NCI-H2171 (cell line): ENCODE measurements around the gene HUS1.
"Not testable (repeated sequence)": the region's sequence is repeated elsewhere in the genome, so short reads cannot be mapped to it uniquely, and the experiment has no call there.

Experiments
- DNase-seq: peaks from one replicate; lab custom pipeline; 2025; lab: John Stamatoyannopoulos, UW

Gene HUS1

DNA sequence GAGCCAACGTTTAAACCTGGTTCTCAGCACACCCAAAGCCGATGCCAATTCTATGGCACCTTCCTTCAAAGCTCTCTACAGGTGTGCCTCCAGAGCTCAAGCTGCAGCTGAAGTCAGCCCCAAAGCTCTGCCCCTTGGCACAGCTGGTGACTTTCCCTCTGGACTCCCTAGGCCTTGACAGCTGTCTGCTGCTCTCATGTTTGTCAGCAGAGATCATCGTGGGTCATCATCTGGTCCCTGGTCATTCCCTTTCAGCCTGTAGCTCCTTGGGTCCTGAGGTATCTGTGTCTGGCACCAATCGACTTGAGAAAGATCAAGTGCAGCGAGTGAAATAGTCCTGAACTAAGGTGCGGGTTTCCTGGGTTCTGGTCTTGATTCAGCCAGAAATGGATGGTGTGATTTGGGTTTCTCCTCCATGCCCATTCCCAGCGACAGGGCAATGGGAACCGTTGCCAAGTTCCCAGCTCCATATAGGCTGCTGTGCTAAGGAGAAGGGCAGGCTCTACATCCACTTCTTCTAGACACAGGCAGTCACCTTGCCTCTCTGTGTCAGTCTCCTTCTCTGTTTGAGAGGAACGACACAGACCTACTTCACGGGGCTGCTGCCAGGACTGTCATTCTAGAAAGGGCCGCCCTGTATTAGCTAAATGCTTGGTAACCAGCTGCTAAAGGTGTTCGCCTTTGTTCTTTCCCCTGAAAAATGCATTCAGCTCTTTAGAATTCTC lies 34.7 kb downstream of the HUS1 start:
- no peak for DNase-seq

DNA sequence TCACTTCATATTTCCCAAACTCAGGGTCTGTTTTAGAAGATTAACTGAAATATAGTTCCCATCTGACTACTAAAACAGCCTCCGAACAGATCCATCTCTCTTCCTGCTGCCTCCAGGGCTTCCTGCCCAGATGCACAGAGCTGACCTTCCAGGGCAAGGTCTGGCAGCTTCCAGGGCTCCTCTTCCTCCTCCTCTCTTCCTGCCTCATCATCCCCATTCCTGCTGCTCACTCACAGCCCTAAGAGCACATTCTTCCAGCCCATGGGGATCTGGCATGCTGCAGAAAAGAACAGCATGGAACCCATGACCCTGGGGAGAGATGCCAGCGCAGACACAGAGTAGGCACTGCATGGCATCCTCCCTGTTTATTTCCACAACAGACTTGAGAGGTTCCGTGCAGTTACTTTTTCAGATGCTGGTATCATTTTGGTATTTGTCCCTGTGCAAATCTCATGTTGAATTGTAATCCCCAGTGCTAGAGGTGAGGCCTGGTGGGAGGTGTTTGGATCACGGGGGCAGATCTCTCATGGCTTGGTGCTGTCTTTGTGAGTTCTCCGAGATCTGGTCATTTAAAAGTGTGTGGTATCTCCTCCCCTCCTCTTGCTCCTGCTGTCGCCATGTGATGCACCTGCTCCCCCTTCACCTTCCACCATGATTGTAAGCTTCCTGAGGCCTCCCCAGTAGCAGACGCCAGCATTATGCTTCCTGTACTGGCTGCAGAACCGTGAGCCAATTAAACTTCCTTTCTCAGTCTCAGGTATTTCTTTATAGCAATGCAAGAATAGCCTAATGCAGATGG lies 35.5 kb downstream of the HUS1 start:
- DNase-seq = no peak

DNA sequence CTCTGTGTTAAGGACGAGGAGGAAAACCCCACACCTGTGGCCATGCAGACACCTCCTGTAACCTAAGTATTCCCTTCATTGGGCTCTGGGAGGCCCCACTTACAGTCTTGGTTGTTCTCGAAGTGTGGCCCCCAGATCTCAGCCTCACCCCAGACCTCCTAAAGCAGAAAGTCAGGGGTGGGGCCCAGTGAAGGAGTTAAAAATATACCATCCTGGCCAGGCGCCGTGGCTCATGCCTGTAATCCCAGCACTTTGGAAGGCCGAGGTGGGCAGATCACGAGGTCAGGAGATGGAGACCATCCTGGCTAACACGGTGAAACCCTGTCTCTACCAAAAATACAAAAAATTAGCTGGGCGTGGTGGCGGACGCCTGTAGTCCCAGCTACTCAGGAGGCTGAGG lies 36.8 kb downstream of the HUS1 start:
- DNase-seq = not testable (repeated sequence)

DNA sequence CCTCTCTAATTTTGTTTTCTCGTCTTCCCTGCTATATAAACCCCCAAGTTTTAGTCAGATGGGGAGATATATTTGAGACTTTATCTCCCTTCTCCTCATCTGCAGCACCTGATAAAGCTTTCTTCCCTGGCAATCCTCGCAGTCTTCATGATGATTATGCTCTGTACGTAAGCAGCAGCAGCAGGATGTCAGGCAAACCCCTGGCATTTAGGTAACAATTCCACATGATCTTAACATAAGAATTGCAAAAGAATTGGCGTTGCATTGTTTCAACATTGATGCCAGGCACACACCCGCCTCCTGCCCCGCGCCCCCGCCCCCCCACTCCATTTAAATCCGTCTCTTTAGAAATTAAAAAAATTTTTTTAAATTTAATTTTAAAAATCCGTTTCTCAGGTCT lies 37.3 kb downstream of the HUS1 start:
- no peak for DNase-seq

DNA sequence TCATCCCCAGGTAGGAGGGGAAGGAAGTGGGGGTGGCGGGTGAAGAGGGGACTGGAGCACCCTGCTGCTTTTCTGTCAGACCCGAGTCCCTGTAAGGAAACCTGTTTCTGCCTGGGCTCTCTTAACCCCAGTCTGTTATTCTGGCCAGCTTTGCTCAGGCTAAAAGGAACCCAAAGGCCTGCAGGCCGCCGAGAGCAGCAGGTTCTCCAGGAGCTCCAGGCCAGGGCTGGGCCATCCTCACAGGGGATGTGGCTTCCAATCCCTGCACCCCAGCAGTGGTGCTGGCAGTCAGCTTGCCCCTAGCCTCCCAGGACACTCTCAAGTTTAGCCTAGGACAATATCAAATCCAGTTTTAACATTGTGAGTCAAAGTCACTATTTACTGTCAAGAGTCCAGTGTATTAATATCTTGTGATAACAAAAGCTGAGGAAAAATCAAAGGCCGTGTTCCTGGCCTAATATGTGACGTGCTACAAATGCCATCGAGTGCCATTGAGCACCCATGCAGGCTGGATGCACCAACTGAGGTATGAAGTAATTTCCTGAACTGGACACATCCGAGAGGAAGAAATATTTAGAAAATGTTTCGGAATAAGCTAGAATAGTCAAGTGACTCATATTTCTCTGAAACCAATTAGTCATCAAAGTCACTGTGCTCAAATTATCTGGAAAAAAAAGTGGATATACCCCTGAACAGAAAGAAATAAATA lies 38.1 kb downstream of the HUS1 start:
- DNase-seq = no peak

DNA sequence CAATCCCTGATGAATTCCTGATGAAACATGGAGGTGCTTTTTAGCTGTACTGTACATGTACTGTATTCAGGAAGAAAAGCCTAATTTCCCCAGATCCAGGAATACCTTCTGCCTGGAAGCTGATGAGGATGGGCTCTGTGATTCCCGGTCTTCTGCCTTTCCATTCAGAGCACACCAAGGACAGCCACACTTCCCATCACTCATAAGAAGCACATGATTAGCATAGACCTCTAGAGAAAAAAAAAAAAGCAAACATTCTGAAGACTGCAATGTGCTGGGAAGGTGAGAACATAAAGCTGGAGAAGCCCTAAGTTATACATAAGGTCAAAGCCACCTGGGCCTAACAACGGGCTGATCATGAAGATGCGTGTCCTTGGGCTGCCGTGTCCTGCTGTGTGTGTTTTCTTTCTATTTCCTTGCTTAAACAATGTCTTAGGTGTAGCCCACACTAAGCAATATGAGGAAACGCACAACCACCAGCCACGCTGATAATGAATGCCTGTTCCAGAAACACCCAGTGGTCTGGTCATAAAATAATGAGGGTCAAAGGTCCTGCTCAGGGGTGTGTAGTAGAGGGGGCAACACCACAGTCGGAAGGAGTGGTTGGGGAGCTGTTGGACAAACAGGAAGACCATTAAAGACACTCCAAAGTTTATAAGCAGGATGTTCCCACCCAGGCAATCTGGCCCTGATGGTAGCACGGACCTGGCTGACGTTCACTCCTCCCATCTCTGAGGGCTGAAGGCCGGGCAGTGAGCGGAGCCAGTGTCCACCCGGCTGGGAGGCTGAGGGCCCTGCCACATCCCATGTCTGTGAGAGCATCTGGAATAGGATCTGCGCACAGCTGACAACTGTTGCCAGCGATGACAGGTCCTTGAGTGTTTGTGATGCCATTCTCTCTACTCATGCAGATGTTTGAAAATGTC lies 39.1 kb downstream of the HUS1 start:
- no peak for DNase-seq

DNA sequence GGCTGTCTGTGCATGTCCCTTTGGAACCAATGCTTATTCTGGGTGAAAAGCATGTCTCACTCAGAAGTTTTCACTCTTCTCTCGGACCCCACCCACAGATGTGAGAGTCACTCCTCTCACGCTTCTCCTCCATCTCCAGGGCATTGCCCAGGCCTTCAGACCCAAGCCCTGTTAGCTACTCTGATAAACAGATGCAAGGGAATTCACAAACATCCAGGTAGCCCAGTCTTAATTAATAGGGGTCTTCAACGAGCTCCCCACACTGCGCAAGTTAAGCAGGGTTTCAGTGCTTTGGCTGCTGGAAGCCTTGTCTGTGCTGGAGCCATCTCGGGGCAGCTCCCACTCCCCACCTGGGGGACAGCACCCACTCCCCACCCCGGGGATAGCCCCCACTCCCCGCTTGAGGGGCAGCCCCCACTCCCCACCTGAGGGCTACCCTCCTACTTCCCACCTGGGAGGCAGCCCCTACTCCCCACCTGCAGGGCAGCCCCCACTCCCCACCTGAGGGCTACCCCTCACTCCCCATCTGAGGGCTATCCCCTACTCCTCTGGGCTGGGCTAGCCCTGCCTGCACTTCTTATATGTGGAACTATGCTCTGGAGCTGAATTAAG lies 39.9 kb downstream of the HUS1 start:
- DNase-seq = no peak

DNA sequence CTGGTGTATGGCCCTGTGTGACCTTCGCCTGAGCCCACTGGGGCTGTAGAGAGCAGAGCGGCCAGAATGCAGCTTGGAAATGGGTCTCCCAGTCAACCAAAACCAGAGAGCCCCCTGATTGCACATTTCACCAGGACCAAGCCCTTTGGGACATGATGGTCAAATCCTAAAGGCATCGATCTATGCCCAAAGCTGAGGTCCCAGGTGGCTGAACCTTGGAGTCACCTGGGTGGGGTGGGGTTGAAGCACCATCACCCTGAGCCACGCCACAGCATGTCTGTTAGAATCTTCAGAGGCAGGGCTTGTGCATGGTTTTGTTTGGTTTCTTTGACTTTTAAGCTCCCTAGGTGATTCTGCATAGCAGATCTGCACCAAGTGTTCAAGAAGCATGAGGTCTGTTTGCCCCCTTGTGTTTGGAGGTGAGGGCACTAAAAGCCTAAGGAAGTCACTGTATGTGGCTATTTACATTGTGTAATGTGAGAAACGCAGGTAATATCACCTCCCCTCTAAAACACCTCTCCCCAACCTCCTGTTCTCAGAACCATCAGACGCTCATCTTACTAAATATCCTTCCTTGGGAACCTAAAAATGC lies 40.7 kb downstream of the HUS1 start:
- no peak for DNase-seq

DNA sequence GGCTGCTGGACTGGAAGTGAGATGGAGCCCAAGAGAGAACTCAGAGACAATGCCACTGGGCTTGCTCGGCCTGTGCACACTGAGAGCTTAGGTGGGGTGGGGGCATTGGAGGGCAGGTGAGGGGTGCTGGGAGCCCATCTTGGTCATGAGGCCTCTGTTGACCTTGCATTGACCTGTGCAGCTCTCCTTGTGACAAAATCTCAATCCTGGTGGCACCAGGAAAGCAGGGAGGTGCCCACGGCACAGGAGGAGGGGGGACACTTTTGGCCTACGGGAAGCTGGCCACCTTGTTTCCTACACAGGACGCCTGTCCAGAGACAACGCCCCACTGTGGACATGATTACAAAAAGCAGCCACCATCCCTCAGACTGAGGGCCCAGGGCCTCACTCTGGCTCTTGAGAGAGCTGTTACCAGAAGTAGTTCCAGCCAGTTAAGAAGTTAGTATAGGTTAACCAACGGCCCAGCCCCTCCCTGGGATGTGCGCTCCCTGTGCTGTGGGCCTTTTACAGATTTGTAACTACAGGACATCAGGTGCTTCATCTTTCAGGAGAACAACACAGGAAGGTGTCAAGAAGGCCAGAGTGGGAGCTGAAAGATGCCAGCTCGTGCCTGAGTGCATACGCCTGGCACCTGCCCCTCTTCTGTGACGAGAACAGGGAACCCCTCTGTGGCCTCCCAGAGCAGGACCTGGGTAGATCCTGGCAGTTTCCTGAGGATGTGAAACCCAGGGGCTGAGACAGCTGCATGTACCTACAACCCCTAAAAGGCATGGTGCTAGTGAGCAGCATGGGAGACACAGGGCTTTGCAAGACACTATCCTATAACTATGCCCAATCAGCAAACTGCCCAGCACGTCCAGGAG lies 41.5 kb downstream of the HUS1 start:
- DNase-seq = no peak

DNA sequence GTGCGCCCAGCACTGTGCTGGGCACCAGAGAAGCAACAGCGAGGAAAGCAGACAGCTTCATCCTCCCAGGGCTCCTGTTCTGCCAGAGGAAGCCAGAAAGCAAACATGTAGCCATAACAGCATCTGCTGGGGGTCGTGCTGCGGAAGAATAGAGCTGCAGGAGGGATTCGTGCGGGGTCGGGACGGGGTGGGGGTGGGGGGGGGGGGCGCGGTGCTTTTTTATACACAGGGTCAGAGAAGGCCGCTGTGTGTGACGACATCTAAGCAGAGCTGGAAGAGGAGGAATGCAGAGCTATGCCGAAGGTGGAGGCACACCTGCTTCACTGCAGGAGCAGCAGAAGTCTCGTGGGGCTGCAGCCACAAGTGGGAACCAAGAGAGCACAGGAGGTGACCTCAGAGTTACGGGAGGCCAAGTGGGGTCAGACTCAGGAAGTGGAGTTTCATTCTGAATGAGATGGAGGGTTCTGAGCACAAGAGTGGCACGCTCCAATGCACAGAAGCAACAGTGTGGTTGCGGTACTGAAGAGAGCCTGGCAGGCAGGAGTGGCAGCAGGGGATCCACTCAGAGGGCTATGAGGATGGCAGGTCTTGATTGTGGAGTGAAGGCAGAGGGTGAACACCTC lies 42.2 kb downstream of the HUS1 start:
- DNase-seq = no peak

DNA sequence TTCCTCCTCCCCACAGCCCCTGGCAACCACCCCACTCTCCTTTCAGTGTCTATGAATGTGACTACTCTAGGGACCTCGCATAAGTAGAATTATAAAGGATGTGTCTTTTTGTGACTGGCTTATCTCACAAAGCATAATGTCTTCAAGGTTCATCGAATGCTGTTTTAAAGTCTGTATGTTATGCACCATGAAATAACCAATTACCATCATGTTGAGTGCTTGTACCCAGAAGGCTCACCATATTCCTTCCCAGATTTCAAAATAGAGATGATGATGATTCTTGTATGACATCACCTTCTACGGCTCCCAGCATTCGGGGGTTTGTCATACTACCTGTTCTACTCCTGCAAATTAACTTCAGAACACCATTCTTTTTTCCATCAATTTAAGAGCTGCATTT lies 43.1 kb downstream of the HUS1 start:
- DNase-seq = no peak

DNA sequence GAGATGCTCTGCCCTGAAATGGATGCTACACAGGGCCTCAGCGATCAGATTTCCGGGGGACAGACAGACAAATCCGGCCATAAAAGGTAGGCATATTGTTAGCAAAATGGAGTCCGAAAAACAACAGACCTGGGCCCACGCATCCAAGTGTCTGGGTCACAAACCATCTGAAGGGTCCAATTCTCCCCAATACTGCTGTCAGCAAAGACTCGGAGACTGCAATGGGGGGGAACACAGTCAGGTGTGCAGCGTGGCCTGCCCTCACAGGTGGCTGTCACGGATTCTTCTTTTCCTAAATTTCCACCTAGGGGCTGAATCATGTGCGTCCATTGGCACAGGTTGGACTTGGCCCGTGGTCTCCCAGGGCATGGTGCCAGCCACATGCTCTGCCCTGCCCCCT lies 44.1 kb downstream of the HUS1 start:
- no peak for DNase-seq

DNA sequence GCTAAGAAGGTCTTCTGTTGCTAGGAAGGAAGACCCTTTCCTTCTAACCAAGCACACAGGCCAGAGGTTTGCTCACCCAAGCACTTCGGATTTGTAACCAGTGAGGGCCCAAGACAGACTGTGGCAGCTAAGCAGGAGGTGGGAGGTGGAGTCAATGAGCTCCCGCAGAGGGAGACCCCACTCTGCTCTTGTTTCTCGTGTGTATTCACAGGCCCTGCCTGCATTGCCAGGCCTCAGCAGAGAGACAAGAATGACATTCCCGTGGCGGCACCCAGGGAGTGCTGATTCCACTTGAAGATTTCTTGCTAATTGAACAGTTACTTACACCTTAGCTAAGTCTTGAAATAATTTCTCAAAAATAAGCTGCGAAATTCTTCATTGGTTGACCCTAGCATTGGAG lies 44.6 kb downstream of the HUS1 start:
- DNase-seq = no peak

DNA sequence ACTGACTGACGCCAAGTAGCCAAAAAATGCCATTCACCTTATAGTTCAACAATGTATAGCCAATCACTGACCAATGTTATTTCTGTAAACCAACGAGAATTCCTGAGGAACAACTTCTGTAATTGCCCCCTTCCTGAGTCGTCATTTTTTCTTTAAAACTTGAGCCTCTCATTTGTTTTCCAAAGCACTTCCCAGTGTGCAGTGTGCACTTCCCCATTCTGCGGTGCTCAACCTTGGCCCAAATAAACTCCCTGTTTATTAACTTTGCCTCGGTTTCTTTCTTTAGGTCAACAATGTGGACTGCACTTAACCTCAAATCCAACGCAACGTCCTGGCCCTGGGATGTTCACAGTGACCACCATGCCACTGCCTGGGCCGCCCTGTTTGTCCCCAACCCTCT lies 46.2 kb downstream of the HUS1 start:
- DNase-seq = no peak

DNA sequence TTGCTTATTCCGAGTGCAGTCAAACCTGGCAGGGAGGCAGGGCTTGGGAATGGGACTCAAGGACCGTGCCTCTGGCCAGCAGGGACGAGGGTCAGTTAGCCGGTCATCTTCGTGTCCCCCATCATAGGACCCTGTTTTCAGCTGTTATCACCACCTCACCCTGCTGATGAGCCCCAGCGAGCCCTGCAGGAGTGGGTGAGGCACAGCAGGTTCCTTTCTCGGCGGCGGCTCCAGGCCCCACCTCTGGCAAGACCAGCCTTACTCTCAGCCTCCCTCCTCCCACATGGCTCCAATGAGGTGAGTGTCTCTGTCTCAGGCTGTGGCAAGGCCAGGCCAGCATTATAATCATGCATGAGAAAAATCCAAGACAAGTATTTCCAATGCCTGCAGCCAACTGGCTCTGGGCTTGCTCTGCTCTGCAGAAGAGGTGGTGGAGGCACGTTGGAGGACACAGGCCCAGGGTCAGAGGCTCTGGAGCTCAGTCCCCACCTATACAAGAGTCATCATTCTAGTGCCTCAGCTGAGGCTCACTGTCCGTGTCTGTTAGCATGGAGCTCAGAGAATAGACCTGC lies 46.9 kb downstream of the HUS1 start:
- no peak for DNase-seq

DNA sequence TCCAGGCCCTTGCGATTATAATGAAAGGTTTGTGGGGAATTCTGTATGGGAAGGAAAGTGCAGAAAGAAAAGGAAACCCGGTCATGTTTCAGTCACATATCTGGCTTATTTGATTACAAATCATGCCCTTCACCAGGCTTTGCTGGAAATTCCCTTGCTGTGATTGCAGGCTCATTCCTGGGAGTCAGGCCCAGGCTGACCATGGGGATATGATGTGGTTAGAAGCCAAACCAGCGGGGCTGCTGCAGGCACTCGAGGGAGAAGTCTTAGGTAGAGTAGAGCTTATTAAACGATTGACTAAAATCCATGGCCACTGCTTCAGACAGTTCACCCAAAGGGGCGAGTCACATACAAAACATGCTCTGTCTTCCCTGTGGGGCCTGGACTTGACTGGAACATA lies 47.4 kb downstream of the HUS1 start:
- DNase-seq = no peak

DNA sequence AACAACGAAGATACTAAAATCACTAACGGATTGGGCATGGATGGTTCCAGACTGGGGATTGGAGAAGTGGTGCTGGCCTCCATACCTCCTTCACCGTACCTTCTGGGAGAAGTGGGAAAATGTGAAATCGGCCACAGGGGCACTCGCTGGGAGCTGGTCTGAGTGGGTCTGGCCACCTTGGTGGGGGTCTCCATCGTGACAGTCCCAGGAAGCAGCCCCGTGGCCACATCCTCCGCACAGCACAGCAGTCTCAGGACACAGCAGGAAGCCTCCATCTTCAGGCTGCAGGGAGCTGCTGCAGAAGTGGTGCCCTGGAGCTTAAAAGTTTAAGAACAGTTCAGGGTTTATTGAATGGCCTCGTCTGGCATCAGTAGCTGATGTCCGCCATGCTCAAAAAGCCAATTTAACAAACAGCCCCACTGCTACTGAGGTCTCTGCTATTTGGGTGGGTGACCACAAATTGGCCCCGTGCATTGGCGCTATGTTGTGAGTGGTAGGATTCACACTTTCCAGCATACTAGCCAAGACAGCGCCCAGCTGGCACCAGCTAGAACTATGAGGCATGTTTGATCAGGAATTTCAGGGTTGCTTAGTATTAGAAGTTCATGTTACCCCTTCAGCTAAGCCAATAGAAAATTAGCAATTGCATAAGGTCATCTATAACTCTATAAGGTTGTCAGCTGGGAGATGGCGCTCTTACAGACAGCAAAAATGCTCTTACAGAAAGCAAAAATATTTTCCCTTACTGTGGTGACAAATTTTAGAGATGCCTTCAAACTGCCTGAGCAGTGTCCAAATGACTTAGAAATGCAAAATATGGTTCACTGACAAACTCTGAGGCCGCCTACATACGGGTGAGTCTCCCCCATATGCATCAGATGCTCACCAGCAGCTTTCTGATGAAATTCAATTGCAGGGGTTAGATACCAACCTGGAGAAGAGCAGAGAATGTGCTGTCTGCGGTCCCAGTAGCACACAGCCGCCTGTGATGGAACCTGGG lies 48.1 kb downstream of the HUS1 start:
- DNase-seq = no peak

DNA sequence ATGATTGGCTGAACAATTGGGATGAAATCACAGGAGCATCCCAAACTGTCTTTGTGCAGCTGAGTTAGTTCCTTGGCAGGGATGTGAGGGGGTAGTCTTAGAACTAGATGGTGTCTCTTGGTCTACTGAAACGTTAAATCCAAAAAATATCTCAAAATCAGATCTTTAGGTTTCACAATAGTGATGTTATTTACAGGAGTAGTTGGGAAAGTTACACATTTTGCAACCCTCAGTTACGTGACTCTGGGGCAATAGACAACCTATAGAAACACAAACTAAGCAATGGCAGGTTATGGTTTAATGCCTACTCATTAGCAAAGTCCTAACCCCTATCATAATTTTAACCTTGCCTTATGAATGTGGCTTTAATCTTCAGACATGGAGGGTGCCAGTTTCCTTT lies 55.1 kb downstream of the HUS1 start:
- DNase-seq = no peak
